ENCODE results near the gene CYB5RL.

GRCh38 chr1:54222711-54223110, 22.9 kb upstream of the CYB5RL start:
- TF ChIP-seq, protein P1, sequence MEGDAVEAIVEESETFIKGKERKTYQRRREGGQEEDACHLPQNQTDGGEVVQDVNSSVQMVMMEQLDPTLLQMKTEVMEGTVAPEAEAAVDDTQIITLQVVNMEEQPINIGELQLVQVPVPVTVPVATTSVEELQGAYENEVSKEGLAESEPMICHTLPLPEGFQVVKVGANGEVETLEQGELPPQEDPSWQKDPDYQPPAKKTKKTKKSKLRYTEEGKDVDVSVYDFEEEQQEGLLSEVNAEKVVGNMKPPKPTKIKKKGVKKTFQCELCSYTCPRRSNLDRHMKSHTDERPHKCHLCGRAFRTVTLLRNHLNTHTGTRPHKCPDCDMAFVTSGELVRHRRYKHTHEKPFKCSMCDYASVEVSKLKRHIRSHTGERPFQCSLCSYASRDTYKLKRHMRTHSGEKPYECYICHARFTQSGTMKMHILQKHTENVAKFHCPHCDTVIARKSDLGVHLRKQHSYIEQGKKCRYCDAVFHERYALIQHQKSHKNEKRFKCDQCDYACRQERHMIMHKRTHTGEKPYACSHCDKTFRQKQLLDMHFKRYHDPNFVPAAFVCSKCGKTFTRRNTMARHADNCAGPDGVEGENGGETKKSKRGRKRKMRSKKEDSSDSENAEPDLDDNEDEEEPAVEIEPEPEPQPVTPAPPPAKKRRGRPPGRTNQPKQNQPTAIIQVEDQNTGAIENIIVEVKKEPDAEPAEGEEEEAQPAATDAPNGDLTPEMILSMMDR (IDR thresholded peaks at IDR 0.05): no peak
- no peak for TF ChIP-seq POLR2A (IDR thresholded peaks at IDR 0.05)

Measured in upper lobe of left lung (tissue), 4 donors.